Islet of Langerhans (tissue), 1 donor: ENCODE data around the gene ENTPD6.
"Not testable (repeated sequence)": the region's sequence is repeated elsewhere in the genome, so short reads cannot be mapped to it uniquely, and the experiment has no call there.

Source experiments
- FAIRE-seq: peaks from one replicate; lab custom pipeline; 2011; peaks lifted over from hg19 to GRCh38; lab: Jason Lieb, UNC

ENTPD6 gene

GRCh38 chr20:25223765-25224720 is 28.5 kb downstream of the ENTPD6 start:
- no peak for FAIRE-seq

GRCh38 chr20:25224941-25225340 is 29.4 kb downstream of the ENTPD6 start:
- FAIRE-seq = no peak

GRCh38 chr20:25225642-25226432 is 30.3 kb downstream of the ENTPD6 start:
- no peak for FAIRE-seq

GRCh38 chr20:25226433-25227316 is 31.2 kb downstream of the ENTPD6 start:
- no peak for FAIRE-seq

- no peak for FAIRE-seq
These were observed 31.9 kb downstream of the ENTPD6 start for GRCh38 chr20:25227317-25227831.

- FAIRE-seq = no peak
These were observed 34.1 kb downstream of the ENTPD6 start for GRCh38 chr20:25229486-25230165.

- no peak for FAIRE-seq
These were observed 34.8 kb downstream of the ENTPD6 start for GRCh38 chr20:25230166-25230831.

- no peak for FAIRE-seq
These were observed 37.7 kb downstream of the ENTPD6 start for GRCh38 chr20:25233016-25233772.

- FAIRE-seq = not testable (repeated sequence)
These were observed 38.7 kb downstream of the ENTPD6 start for GRCh38 chr20:25234009-25234849.

GRCh38 chr20:25236450-25237304 is 41.2 kb downstream of the ENTPD6 start:
- FAIRE-seq = no peak

- no peak for FAIRE-seq
These were observed 42.3 kb downstream of the ENTPD6 start for GRCh38 chr20:25237610-25238318.

- FAIRE-seq = no peak
These were observed 43.0 kb downstream of the ENTPD6 start for GRCh38 chr20:25238319-25239037.

GRCh38 chr20:25239387-25240370 is 44.2 kb downstream of the ENTPD6 start:
- FAIRE-seq = no peak

- not testable (repeated sequence) for FAIRE-seq
These were observed 45.5 kb downstream of the ENTPD6 start for GRCh38 chr20:25240851-25241658.

- not testable (repeated sequence) for FAIRE-seq
These were observed 46.1 kb downstream of the ENTPD6 start for GRCh38 chr20:25241659-25241955.
